ENCODE data around the gene PKD2.
"Not testable (repeated sequence)": the region's sequence is repeated elsewhere in the genome, so short reads cannot be mapped to it uniquely, and the experiment has no call there.

The PKD2 gene

DNA sequence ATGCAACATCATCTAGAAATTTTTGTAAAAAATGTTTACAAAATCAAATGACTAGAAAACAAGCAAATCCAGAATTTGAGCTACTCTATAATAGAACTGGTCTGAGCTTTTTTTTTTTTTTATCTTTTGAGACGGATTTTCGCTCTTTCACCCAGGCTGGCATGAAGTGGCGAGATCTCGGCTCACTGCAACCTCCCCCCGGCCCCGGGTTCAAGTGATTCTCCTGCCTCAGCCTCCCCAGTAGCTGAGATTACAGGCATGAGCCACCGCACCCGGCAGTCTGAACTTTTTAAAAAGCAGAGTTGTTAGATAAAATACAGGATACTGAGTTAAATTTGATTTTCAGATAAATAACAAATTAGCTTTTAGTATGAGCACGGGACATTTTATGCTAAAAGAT is 20.9 kb upstream of the PKD2 start:
- Histone ChIP-seq H3K4me1 (ENCODE audit: control insufficient read depth, insufficient read depth, low read length, unreplicated experiment) (no peaks in the 10 kb centered on the region), H3K27ac (ENCODE audit: low read depth, low read length) (no peak overlapping the region), H3K27me3 (ENCODE audit: insufficient read depth, low read length) (no peaks in the 10 kb centered on the region), H3K36me3 (ENCODE audit: insufficient read depth, low read length) (no peaks in the 10 kb centered on the region), H3K79me2 (ENCODE audit: control insufficient read depth, insufficient read depth, low read length, unreplicated experiment) (no peaks in the 10 kb centered on the region), H3K4me3 (ENCODE audit: low read depth, low read length) (no peak overlapping the region), H2AFZ (ENCODE audit: low read length, unreplicated experiment) (no peak overlapping the region)

DNA sequence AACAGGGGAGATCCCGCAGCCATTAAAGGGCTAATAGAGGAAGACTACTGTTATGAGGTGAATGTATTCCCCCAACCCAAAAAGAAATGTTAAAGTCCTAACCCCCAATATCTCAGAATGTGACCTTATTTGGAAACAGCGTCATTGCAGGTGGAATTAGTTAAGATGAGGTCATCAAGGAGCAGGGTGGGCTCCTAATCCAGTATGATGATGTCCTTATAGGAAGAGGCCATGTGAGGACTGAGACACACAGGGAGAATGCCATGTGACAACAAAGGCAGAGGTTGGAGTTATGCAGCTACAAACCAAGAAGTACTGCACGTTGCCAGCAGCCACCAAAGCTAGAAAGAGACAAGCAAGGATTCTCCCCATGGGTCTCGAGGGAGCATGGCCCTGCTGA is 17.7 kb upstream of the PKD2 start:
- no peaks in the 10 kb centered on the region for H3K4me1 ChIP-seq (ENCODE audit: control insufficient read depth, insufficient read depth, low read length, unreplicated experiment)
- no peaks in the 10 kb centered on the region for H3K27me3 ChIP-seq (ENCODE audit: insufficient read depth, low read length)
- H3K79me2 ChIP-seq (ENCODE audit: control insufficient read depth, insufficient read depth, low read length, unreplicated experiment) = no peaks in the 10 kb centered on the region
- no peak overlapping the region for H2AFZ ChIP-seq (ENCODE audit: low read length, unreplicated experiment)
- H3K4me3 ChIP-seq (ENCODE audit: low read depth, low read length) = no peak overlapping the region
- H3K36me3 ChIP-seq (ENCODE audit: insufficient read depth, low read length) = no peaks in the 10 kb centered on the region
- H3K27ac ChIP-seq (ENCODE audit: low read depth, low read length) = no peak overlapping the region

DNA sequence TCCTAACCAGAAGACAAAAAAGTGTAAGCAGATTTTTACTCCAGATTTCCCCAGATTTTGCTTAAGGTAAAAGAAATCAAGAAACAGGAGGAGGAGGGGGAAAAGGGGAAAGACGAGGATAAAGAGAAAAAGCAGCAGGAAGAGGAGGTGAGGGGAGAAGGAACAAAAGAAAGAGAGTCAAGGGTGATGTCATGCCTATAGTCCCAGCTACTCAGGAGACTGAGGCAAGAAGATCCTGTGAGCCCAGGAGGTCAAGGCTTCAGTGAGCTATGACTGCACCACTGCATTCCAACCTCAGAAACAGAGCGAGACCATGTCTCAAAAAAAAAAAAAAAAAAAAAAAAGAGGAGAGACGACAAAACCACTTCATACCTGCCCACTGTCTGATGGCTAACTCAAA is 12.0 kb upstream of the PKD2 start:
- H3K4me3 ChIP-seq (ENCODE audit: low read depth, low read length) = no peak overlapping the region
- H2AFZ ChIP-seq (ENCODE audit: low read length, unreplicated experiment) = no peak overlapping the region
- H3K27me3 ChIP-seq (ENCODE audit: insufficient read depth, low read length) = no peaks in the 10 kb centered on the region
- H3K36me3 ChIP-seq (ENCODE audit: insufficient read depth, low read length) = no peaks in the 10 kb centered on the region
- no peak overlapping the region for H3K27ac ChIP-seq (ENCODE audit: low read depth, low read length)
- no peaks in the 10 kb centered on the region for H3K79me2 ChIP-seq (ENCODE audit: control insufficient read depth, insufficient read depth, low read length, unreplicated experiment)
- H3K4me1 ChIP-seq (ENCODE audit: control insufficient read depth, insufficient read depth, low read length, unreplicated experiment) = no peaks in the 10 kb centered on the region

DNA sequence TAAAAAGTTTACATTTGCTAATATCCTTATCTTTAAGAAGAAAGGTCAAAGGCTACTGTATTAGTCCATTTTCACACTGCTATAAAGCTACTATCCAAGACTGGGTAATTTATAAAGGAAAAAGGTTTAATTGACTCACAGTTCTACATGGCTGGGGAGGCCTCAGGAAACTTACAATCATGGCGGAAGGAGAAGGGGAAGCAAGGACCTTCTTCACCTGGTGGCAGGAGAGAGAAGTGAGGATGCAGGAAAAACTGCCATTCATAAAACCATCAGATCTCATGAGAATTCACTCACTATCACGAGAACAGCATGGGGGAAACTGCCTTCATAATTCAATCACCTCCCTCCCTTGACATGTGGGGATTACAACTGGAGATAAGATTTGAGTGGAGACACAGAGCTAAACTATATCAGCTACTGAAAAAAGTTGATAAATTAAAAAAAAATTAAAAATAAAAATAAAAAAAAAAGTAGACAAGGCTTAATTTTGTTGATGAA is 8.2 kb upstream of the PKD2 start:
- H3K4me3 ChIP-seq (ENCODE audit: low read depth, low read length); H3K27me3 ChIP-seq (ENCODE audit: insufficient read depth, low read length); H3K36me3 ChIP-seq (ENCODE audit: insufficient read depth, low read length); H3K27ac ChIP-seq (ENCODE audit: low read depth, low read length); H3K79me2 ChIP-seq (ENCODE audit: control insufficient read depth, insufficient read depth, low read length, unreplicated experiment); H2AFZ ChIP-seq (ENCODE audit: low read length, unreplicated experiment); H3K4me1 ChIP-seq (ENCODE audit: control insufficient read depth, insufficient read depth, low read length, unreplicated experiment): not testable (repeated sequence)

DNA sequence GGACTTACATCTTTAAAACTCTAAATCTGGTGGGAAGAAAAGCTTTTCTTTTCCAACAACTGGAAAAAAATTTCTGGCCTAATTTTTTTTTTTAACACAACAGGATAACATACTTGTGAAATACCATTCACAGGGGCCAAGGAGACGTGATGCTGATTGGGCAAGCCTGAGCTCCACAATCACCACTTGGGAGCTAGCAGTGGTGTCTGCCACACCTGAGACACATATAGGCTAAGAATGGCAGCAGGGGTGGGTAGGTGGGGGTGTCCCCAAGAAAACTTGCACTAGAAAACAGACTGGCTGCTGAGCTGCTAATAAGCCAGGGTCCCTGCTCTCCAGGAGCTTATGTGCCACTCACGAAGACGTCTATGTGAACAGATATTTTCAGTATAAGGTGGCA is 5.6 kb upstream of the PKD2 start:
- Histone ChIP-seq H3K27ac (ENCODE audit: low read depth, low read length) (no peak overlapping the region), H3K4me1 (ENCODE audit: control insufficient read depth, insufficient read depth, low read length, unreplicated experiment) (peaks cover 16% of the 10 kb centered on the region), H3K4me3 (ENCODE audit: low read depth, low read length) (no peak overlapping the region), H3K36me3 (ENCODE audit: insufficient read depth, low read length) (no peaks in the 10 kb centered on the region), H3K79me2 (ENCODE audit: control insufficient read depth, insufficient read depth, low read length, unreplicated experiment) (no peaks in the 10 kb centered on the region), H3K27me3 (ENCODE audit: insufficient read depth, low read length) (no peaks in the 10 kb centered on the region), H2AFZ (ENCODE audit: low read length, unreplicated experiment) (no peak overlapping the region)

DNA sequence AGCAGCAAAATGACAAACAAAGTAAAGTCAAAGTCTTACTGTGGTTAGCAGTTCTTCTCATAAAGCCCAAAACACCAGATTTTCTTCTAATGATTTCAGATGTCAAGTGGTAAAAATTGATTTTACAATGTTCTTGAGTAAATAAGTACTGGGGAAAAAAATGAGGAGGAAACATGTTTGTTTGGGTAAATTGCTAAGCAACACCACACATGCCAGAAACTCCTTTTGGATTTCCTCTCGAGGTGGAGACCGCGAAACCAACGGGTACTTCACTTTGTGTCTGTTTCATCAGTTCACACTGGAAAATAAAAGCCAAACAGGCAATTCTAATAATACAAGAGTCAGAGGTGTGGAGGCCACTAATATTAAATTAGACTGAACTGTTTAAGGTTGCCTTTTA is 4.6 kb upstream of the PKD2 start:
- no peak overlapping the region for H2AFZ ChIP-seq (ENCODE audit: low read length, unreplicated experiment)
- no peaks in the 10 kb centered on the region for H3K27me3 ChIP-seq (ENCODE audit: insufficient read depth, low read length)
- no peak overlapping the region for H3K4me3 ChIP-seq (ENCODE audit: low read depth, low read length)
- peaks cover 1% of the 10 kb centered on the region for H3K79me2 ChIP-seq (ENCODE audit: control insufficient read depth, insufficient read depth, low read length, unreplicated experiment)
- peaks cover 17% of the 10 kb centered on the region for H3K4me1 ChIP-seq (ENCODE audit: control insufficient read depth, insufficient read depth, low read length, unreplicated experiment)
- no peak overlapping the region for H3K27ac ChIP-seq (ENCODE audit: low read depth, low read length)
- H3K36me3 ChIP-seq (ENCODE audit: insufficient read depth, low read length) = no peaks in the 10 kb centered on the region

DNA sequence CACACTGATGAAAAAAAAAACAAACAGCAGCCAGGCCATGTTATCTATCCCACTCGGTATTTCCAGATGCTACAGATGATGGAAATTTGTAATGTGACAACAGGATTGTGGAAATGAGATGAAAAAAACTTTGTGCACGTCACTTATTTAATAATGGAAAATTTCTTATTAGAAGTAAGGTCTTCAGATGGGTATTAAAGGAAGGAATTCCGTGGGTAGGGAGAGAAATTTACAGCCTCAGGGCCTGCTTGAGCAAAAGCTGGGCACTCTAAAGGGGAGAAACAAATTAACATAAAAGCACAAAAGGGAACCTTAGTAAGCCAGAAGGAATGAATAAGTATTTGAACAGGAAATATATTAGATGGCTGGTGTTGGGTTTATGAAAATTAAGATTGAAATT is 4.2 kb upstream of the PKD2 start:
- H3K4me3 ChIP-seq (ENCODE audit: low read depth, low read length) = no peak overlapping the region
- peaks cover 6% of the 10 kb centered on the region for H3K79me2 ChIP-seq (ENCODE audit: control insufficient read depth, insufficient read depth, low read length, unreplicated experiment)
- H3K36me3 ChIP-seq (ENCODE audit: insufficient read depth, low read length) = no peaks in the 10 kb centered on the region
- no peaks in the 10 kb centered on the region for H3K27me3 ChIP-seq (ENCODE audit: insufficient read depth, low read length)
- peaks cover 17% of the 10 kb centered on the region for H3K4me1 ChIP-seq (ENCODE audit: control insufficient read depth, insufficient read depth, low read length, unreplicated experiment)
- H2AFZ ChIP-seq (ENCODE audit: low read length, unreplicated experiment) = no peak overlapping the region
- H3K27ac ChIP-seq (ENCODE audit: low read depth, low read length) = no peak overlapping the region

DNA sequence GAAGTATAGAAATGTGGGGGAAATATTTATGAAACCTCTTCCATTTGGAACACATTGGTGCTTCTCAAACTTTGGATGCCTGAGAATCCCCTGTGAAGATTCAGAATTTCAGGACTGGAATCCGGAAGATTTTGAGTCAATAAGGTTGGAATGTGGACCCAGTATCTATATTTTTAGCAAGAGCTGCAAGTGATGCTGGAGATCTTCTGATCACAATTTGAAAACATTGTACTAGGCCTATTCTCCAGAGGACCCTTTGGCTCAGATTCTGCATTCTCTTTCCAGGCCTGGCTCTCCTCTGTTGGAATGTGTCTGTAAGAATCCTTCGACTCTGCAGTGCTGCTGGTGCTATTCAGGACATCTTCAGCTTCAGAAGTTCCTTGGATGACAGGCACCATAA is 2.4 kb upstream of the PKD2 start:
- peaks cover 23% of the 10 kb centered on the region for H3K79me2 ChIP-seq (ENCODE audit: control insufficient read depth, insufficient read depth, low read length, unreplicated experiment)
- no peaks in the 10 kb centered on the region for H3K36me3 ChIP-seq (ENCODE audit: insufficient read depth, low read length)
- no peaks in the 10 kb centered on the region for H3K27me3 ChIP-seq (ENCODE audit: insufficient read depth, low read length)
- H3K4me1 ChIP-seq (ENCODE audit: control insufficient read depth, insufficient read depth, low read length, unreplicated experiment) = peaks cover 20% of the 10 kb centered on the region
- H3K4me3 ChIP-seq (ENCODE audit: low read depth, low read length) = no peak overlapping the region
- no peak overlapping the region for H2AFZ ChIP-seq (ENCODE audit: low read length, unreplicated experiment)
- H3K27ac ChIP-seq (ENCODE audit: low read depth, low read length) = peak overlapping the region; percentile 23; the same call in 1 of the 2 replicates

DNA sequence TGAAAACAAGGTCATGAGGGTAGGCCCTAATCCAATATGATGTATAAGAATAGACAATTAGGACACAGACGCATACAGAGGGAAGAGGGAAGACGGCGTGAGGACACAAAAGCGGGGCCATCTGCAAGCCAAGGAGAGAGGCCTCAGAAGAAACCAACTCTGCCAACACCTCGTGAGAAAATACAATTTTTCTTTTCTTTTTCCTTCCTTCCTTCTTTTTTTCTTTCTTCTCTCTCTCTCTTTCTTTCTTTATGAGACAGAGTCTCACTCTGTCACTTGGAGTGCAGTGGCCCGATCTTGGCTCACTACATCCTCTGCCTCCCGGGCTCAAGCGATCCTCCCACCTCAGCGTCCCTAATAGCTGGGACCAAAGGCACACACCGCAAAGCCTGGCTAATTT is 1.5 kb upstream of the PKD2 start:
- H2AFZ ChIP-seq (ENCODE audit: low read length, unreplicated experiment) = no peak overlapping the region

DNA sequence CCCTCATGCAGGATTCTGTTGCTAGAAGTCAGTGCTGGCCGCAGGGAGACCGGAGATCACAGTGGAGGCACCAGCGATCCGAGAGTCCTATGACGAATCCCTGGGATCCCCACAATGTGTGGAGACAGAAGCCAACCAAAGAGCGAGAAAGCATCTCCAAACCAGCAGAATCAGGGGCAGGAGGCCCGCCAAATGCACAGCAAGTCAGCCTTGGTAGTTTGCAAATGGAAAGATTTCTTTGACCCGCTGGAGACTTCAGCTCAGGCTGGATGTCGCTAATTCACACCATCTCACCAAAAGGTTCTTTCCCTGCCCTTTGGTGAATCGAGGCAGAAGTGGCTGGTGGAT is 505 bp upstream of the PKD2 start:
- peak overlapping the region; percentile 97 for H3K4me3 ChIP-seq (ENCODE audit: low read depth, low read length)
- peaks cover 34% of the 10 kb centered on the region for H3K4me1 ChIP-seq (ENCODE audit: control insufficient read depth, insufficient read depth, low read length, unreplicated experiment)
- no peaks in the 10 kb centered on the region for H3K27me3 ChIP-seq (ENCODE audit: insufficient read depth, low read length)
- no peak overlapping the region for H3K27ac ChIP-seq (ENCODE audit: low read depth, low read length)
- H3K36me3 ChIP-seq (ENCODE audit: insufficient read depth, low read length) = no peaks in the 10 kb centered on the region
- peaks cover 42% of the 10 kb centered on the region for H3K79me2 ChIP-seq (ENCODE audit: control insufficient read depth, insufficient read depth, low read length, unreplicated experiment)
- peak overlapping the region; percentile 61 for H2AFZ ChIP-seq (ENCODE audit: low read length, unreplicated experiment)

More for the DNA sequence above, 1.5 kb upstream of the PKD2 start:
- H3K27ac ChIP-seq (ENCODE audit: low read depth, low read length) = no peak overlapping the region; the same call in 1 of the 2 replicates
- peaks cover 32% of the 10 kb centered on the region for H3K79me2 ChIP-seq (ENCODE audit: control insufficient read depth, insufficient read depth, low read length, unreplicated experiment)
- H3K4me1 ChIP-seq (ENCODE audit: control insufficient read depth, insufficient read depth, low read length, unreplicated experiment) = peaks cover 29% of the 10 kb centered on the region
- no peak overlapping the region for H3K4me3 ChIP-seq (ENCODE audit: low read depth, low read length)
- H3K27me3 ChIP-seq (ENCODE audit: insufficient read depth, low read length) = no peaks in the 10 kb centered on the region
- no peaks in the 10 kb centered on the region for H3K36me3 ChIP-seq (ENCODE audit: insufficient read depth, low read length)

DNA sequence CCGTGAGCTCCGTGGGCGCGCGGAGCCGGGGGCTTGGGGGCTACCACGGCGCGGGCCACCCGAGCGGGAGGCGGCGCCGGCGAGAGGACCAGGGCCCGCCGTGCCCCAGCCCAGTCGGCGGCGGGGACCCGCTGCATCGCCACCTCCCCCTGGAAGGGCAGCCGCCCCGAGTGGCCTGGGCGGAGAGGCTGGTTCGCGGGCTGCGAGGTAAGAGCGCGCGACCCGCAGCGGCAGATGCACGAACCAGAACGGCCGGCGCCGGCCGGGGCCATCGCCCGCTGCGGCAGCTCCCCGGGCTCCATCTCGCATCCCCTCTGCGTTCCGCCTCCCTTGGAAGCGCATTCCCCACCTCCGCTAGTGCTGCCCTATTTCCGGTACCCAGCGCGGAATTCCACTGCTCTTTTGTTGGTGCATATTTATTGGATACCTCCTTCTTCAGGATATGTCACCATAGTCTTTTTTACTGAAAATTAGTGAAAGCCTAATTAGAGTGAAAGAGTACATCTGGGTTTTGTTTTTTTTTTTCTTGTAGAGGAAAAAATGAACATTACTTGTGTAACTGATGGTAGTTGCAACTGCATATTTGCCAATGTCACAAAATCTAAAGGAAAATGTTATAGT is 797 bp downstream of the PKD2 start:
- peak overlapping the region; percentile 48; the same call in 1 of the 2 replicates for H3K27ac ChIP-seq (ENCODE audit: low read depth, low read length)
- H3K4me1 ChIP-seq (ENCODE audit: control insufficient read depth, insufficient read depth, low read length, unreplicated experiment) = peaks cover 34% of the 10 kb centered on the region
- no peaks in the 10 kb centered on the region for H3K27me3 ChIP-seq (ENCODE audit: insufficient read depth, low read length)
- H3K79me2 ChIP-seq (ENCODE audit: control insufficient read depth, insufficient read depth, low read length, unreplicated experiment) = peaks cover 54% of the 10 kb centered on the region
- peak overlapping the region; percentile 84 for H2AFZ ChIP-seq (ENCODE audit: low read length, unreplicated experiment)
- no peaks in the 10 kb centered on the region for H3K36me3 ChIP-seq (ENCODE audit: insufficient read depth, low read length)
- H3K4me3 ChIP-seq (ENCODE audit: low read depth, low read length) = peak overlapping the region; percentile 97
